ENCODE results near the gene NKX6-1.

Gene NKX6-1

DNA sequence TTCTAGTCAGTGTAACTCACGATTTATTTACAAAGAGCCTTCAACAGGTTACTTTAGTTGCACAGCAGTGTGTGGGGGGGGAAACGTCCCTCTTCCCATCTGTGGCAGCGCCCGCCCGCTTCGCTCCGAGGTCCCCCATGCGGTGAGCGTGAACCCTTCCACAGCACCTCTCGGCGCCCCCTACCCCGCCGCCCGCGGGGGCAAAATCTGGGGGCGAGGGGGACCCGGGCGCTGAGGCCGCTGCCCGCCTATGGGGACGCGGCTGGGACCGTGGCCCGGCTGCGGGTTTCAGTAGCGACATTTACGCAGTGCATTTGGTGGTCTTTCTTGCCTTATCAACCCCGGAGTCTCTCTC lies 6.4 kb downstream of the NKX6-1 start:
- Histone ChIP-seq H3K27ac (ENCODE audit: low read length) (no peak overlapping the region), H3K9me3 (ENCODE audit: control insufficient read depth, insufficient read depth, low read length) (no peaks in the 10 kb centered on the region), H3K4me1 (ENCODE audit: control insufficient read depth, insufficient read depth, low read length) (peaks cover 9% of the 10 kb centered on the region; the same call in 1 of the 2 replicates), H3K27me3 (ENCODE audit: control insufficient read depth, insufficient read depth, low read length) (peaks cover 73% of the 10 kb centered on the region), H3K36me3 (ENCODE audit: control insufficient read depth, insufficient read depth, low read length) (no peaks in the 10 kb centered on the region), H3K4me3 (ENCODE audit: low read length) (no peak overlapping the region; the same call in 1 of the 2 replicates)
- DNase-seq (ENCODE audit: low read depth, low spot score) = no peak
- no CpG with 5 or more reads among the region's 28 CpGs for WGBS (ENCODE audit: insufficient coverage, insufficient read length)

- no peaks in the 10 kb centered on the region for H3K36me3 ChIP-seq (ENCODE audit: control insufficient read depth, insufficient read depth, low read length)
- DNase-seq (ENCODE audit: low read depth, low spot score) = no peak
- no peak overlapping the region for H3K27ac ChIP-seq (ENCODE audit: low read length)
- no peak overlapping the region for H3K4me3 ChIP-seq (ENCODE audit: low read length)
- peaks cover 9% of the 10 kb centered on the region; the same call in 1 of the 2 replicates for H3K4me1 ChIP-seq (ENCODE audit: control insufficient read depth, insufficient read depth, low read length)
- WGBS (ENCODE audit: insufficient coverage, insufficient read length) = no CpG with 5 or more reads among the region's 12 CpGs
- H3K27me3 ChIP-seq (ENCODE audit: control insufficient read depth, insufficient read depth, low read length) = peaks cover 71% of the 10 kb centered on the region
- H3K9me3 ChIP-seq (ENCODE audit: control insufficient read depth, insufficient read depth, low read length) = no peaks in the 10 kb centered on the region
Measured at GRCh38 chr4:84492290-84492689, 6.8 kb downstream of the NKX6-1 start.

DNA sequence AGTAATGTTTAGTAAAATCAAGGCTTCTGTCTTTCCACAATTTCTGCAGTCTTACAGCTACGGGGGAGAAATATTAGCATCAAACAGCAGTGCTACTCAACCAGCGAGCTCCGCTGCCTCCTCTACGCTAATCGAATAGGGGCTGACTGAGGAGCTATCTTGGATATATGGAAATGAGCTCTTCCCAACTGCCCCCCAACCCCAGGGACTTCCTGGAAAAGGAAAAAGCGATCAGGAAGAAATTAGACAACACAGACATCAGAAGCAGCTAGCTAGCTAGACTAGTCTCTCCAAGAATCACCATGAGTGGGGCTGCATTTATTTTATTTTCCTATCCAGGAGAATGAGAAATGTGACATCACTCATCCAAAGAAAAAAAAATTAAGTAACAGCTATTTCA lies 7.6 kb downstream of the NKX6-1 start:
- Histone ChIP-seq H3K4me1 (ENCODE audit: control insufficient read depth, insufficient read depth, low read length) (peaks cover 5% of the 10 kb centered on the region; the same call in 1 of the 2 replicates), H3K9me3 (ENCODE audit: control insufficient read depth, insufficient read depth, low read length) (no peaks in the 10 kb centered on the region), H3K4me3 (ENCODE audit: low read length) (no peak overlapping the region), H3K36me3 (ENCODE audit: control insufficient read depth, insufficient read depth, low read length) (no peaks in the 10 kb centered on the region), H3K27me3 (ENCODE audit: control insufficient read depth, insufficient read depth, low read length) (peaks cover 69% of the 10 kb centered on the region), H3K27ac (ENCODE audit: low read length) (no peak overlapping the region)
- DNase-seq (ENCODE audit: low read depth, low spot score) = no peak
- no CpG with 5 or more reads among the region's 6 CpGs for WGBS (ENCODE audit: insufficient coverage, insufficient read length)

DNA sequence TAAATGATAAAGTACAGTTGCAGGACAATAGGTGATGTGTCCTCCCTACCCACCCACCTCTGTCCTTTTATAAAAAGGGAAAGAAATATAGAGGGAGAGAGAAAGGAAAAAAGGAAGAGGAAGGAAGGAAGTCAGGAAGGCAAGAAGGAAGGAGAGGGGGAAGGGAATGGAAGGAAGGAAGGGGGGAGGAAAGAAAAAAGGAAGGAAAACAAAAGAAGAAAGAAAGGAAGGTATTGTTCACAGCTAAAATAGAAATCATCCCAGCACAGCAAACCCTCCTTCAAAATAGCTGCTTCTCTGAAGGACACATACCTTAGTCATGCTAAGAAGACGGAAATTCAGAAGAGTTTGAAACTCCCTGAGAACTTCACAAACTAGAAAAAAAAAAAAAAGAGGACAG lies 8.4 kb downstream of the NKX6-1 start:
- Histone ChIP-seq H3K9me3 (ENCODE audit: control insufficient read depth, insufficient read depth, low read length) (no peaks in the 10 kb centered on the region), H3K4me3 (ENCODE audit: low read length) (no peak overlapping the region), H3K36me3 (ENCODE audit: control insufficient read depth, insufficient read depth, low read length) (no peaks in the 10 kb centered on the region), H3K4me1 (ENCODE audit: control insufficient read depth, insufficient read depth, low read length) (peaks cover 3% of the 10 kb centered on the region; the same call in 1 of the 2 replicates), H3K27ac (ENCODE audit: low read length) (no peak overlapping the region), H3K27me3 (ENCODE audit: control insufficient read depth, insufficient read depth, low read length) (peaks cover 68% of the 10 kb centered on the region)
- DNase-seq (ENCODE audit: low read depth, low spot score) = no peak
- WGBS (ENCODE audit: insufficient coverage, insufficient read length) = no CpG with 5 or more reads among the region's 1 CpG

DNA sequence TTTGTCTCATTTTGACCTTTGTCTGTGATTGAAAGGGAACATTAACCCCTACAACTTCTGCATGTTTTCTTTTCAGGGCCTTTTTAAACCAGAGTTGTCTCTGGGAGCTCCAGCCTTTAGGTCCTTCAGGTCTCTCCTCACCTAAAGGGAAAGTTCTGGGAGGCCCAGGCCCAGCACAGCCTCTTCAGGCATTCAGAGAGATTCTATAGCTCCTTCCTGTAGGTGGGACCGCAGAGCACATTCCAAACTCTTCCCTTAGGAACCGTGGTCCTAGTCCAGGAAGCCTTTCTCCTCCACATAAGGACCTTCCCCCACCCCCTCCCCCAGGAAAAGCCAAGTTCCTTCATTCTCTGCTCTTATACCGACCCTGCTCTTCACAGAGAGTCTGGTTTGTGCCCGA lies 14.9 kb downstream of the NKX6-1 start:
- Histone ChIP-seq H3K27ac (ENCODE audit: low read length) (no peak overlapping the region), H3K4me3 (ENCODE audit: low read length) (no peak overlapping the region), H3K9me3 (ENCODE audit: control insufficient read depth, insufficient read depth, low read length) (no peaks in the 10 kb centered on the region), H3K27me3 (ENCODE audit: control insufficient read depth, insufficient read depth, low read length) (peaks cover 79% of the 10 kb centered on the region), H3K36me3 (ENCODE audit: control insufficient read depth, insufficient read depth, low read length) (no peaks in the 10 kb centered on the region), H3K4me1 (ENCODE audit: control insufficient read depth, insufficient read depth, low read length) (no peaks in the 10 kb centered on the region)
- WGBS (ENCODE audit: insufficient coverage, insufficient read length) = no CpG with 5 or more reads among the region's 4 CpGs
- DNase-seq (ENCODE audit: low read depth, low spot score) = no peak

GRCh38 chr4:84483688-84484087 lies 15.4 kb downstream of the NKX6-1 start:
- no CpG with 5 or more reads among the region's 20 CpGs for WGBS (ENCODE audit: insufficient coverage, insufficient read length)
- Histone ChIP-seq H3K27ac (ENCODE audit: low read length) (no peak overlapping the region), H3K9me3 (ENCODE audit: control insufficient read depth, insufficient read depth, low read length) (no peaks in the 10 kb centered on the region), H3K27me3 (ENCODE audit: control insufficient read depth, insufficient read depth, low read length) (peaks cover 74% of the 10 kb centered on the region), H3K4me1 (ENCODE audit: control insufficient read depth, insufficient read depth, low read length) (no peaks in the 10 kb centered on the region), H3K4me3 (ENCODE audit: low read length) (no peak overlapping the region), H3K36me3 (ENCODE audit: control insufficient read depth, insufficient read depth, low read length) (no peaks in the 10 kb centered on the region)
- DNase-seq (ENCODE audit: low read depth, low spot score) = no peak

DNA sequence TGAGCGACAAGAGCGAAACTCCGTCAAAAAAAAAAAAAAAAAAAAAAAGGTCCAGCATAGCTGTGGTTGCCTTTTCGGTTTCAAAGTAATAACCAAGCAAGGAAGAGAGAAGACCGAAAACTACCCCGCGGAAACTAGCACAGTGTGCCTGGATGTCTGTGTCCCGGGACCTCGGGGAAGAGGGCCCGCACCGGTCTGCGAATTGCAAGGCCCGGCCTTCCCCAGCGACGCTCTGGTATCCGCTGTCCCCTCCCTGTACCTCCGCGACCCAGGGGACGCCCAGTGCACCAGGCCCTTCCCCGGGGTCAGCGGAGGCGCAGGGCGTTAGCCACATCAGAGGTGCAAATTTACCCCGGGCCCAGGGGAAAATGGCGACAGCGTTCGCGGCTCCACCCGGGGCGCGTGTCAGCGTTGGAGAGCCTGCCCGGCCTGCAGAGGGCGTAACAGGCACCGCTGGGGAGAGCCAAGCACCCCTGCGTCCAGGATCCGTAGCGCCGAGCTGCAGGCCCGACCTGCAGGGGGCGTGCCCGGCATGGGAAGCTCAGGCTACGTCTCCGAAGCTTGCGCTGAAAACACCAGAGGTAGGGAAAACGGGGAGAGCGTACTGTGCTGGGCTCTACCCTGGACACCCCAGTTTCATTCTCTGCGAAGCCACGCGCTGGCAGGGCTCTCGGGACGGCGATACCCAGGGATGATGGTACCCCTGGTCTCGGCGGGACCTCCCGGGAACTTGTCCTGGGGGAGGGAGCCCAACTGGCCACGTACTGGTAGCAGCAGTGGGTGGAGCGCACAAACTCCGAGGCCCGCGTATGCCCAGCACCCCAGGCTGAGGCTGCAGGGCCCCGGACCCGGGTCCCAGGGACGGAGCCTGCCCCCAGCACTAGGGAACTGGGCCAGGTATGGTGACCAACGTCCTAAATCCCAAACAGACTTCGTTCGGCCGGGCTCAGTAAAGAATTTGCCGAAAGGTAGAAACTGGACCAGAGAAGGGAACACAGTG lies 16.2 kb downstream of the NKX6-1 start:
- peak overlapping the region; percentile 18; the same call in 1 of the 2 replicates for H3K4me3 ChIP-seq (ENCODE audit: low read length)
- WGBS (ENCODE audit: insufficient coverage, insufficient read length) = no CpG with 5 or more reads among the region's 69 CpGs
- DNase-seq (ENCODE audit: low read depth, low spot score) = no peak

DNA sequence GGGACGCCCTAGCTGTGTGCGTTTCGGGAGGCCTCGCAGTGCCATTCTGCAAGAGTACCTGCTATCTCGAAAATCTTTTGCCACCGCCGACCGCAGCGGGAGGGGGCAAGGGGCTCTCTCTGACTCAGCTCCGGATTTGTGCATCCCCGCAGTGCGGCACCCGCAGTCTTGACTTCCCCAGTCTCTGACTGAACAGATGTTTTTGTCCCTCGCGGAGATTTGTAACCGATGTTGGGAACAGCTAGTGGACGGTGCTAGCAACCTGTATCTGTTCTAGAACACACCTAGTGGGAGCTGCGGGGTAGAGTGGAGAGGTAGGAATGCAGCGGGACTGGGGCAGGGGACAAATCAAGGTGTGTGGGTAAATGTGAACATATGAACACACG lies 17.2 kb downstream of the NKX6-1 start:
- DNase-seq (ENCODE audit: low read depth, low spot score) = no peak
- no peaks in the 10 kb centered on the region for H3K36me3 ChIP-seq (ENCODE audit: control insufficient read depth, insufficient read depth, low read length)
- no peak overlapping the region for H3K27ac ChIP-seq (ENCODE audit: low read length)
- H3K9me3 ChIP-seq (ENCODE audit: control insufficient read depth, insufficient read depth, low read length) = no peaks in the 10 kb centered on the region
- H3K4me1 ChIP-seq (ENCODE audit: control insufficient read depth, insufficient read depth, low read length) = no peaks in the 10 kb centered on the region
- H3K27me3 ChIP-seq (ENCODE audit: control insufficient read depth, insufficient read depth, low read length) = peaks cover 66% of the 10 kb centered on the region
- no peak overlapping the region for H3K4me3 ChIP-seq (ENCODE audit: low read length)
- no CpG with 5 or more reads among the region's 20 CpGs for WGBS (ENCODE audit: insufficient coverage, insufficient read length)

More for the DNA sequence above, 16.2 kb downstream of the NKX6-1 start:
- Histone ChIP-seq H3K27me3 (ENCODE audit: control insufficient read depth, insufficient read depth, low read length) (peaks cover 70% of the 10 kb centered on the region), H3K27ac (ENCODE audit: low read length) (no peak overlapping the region), H3K36me3 (ENCODE audit: control insufficient read depth, insufficient read depth, low read length) (no peaks in the 10 kb centered on the region), H3K4me1 (ENCODE audit: control insufficient read depth, insufficient read depth, low read length) (no peaks in the 10 kb centered on the region), H3K9me3 (ENCODE audit: control insufficient read depth, insufficient read depth, low read length) (no peaks in the 10 kb centered on the region)

DNA sequence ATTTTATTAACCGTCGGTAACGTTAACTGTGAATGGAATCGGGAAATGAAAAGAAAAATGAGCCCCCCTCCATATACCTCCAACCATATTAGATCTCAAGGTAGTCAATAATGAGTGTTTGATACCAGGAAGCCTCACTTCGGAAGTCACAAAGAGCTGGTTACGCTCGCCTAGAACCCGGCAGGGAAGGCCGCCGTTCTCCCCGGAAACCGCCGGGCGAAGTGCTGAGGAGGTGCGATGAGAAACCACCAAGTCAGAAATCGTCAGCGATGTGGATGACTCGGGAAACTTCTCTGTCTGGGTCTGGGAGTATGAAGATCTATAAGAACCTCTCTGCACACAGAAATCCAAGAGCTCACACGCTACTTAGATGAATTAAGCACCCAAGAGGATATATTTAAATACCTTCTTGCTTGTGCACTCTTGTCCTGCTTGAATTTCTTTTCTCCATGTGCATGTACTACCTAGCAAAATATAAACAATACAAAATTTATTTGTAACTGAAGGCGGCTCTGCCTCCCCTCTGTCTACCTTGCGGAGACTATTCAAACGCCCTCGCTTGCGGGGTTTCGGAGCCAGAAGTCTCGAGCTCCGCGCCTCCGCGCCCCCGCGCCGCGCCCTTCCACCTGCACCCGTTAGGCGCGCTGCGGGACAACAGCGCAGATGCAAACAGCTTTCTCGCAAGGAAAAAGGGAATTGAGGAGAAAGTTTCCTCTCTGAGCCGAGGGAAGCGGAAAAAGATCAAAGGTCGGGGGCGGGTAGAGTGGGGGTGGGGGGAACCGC lies 17.8 kb downstream of the NKX6-1 start:
- peaks cover 62% of the 10 kb centered on the region for H3K27me3 ChIP-seq (ENCODE audit: control insufficient read depth, insufficient read depth, low read length)
- H3K36me3 ChIP-seq (ENCODE audit: control insufficient read depth, insufficient read depth, low read length) = no peaks in the 10 kb centered on the region
- no CpG with 5 or more reads among the region's 45 CpGs for WGBS (ENCODE audit: insufficient coverage, insufficient read length)
- H3K4me3 ChIP-seq (ENCODE audit: low read length) = no peak overlapping the region
- H3K9me3 ChIP-seq (ENCODE audit: control insufficient read depth, insufficient read depth, low read length) = no peaks in the 10 kb centered on the region
- no peak overlapping the region for H3K27ac ChIP-seq (ENCODE audit: low read length)
- H3K4me1 ChIP-seq (ENCODE audit: control insufficient read depth, insufficient read depth, low read length) = no peaks in the 10 kb centered on the region
- no peak for DNase-seq (ENCODE audit: low read depth, low spot score)

- no CpG with 5 or more reads among the region's 4 CpGs for WGBS (ENCODE audit: insufficient coverage, insufficient read length)
- Histone ChIP-seq H3K27me3 (ENCODE audit: control insufficient read depth, insufficient read depth, low read length) (peaks cover 50% of the 10 kb centered on the region), H3K9me3 (ENCODE audit: control insufficient read depth, insufficient read depth, low read length) (no peaks in the 10 kb centered on the region), H3K4me3 (ENCODE audit: low read length) (no peak overlapping the region), H3K27ac (ENCODE audit: low read length) (no peak overlapping the region), H3K4me1 (ENCODE audit: control insufficient read depth, insufficient read depth, low read length) (no peaks in the 10 kb centered on the region), H3K36me3 (ENCODE audit: control insufficient read depth, insufficient read depth, low read length) (no peaks in the 10 kb centered on the region)
- DNase-seq (ENCODE audit: low read depth, low spot score) = no peak
Measured at GRCh38 chr4:84480082-84480481, 19.0 kb downstream of the NKX6-1 start.
